Amygdala (tissue), 56 donors: ENCODE data around the gene HNRNPU.

Experiments used
- DNase-seq, 56 donors: peaks; one replicate each; lab custom pipeline; 2025; lab: John Stamatoyannopoulos, UW

The HNRNPU gene

GRCh38 chr1:244863491-244864252, 671 bp downstream of the HNRNPU start:
- peak in 16 of 56 donors; percentile 25 to 55 (median 33) for DNase-seq

GRCh38 chr1:244862699-244863490, 1.4 kb downstream of the HNRNPU start:
- DNase-seq = peak; percentile 54 to 100 (median 92)

- DNase-seq = no peak
Measured at GRCh38 chr1:244862354-244862698, 2.0 kb downstream of the HNRNPU start.

GRCh38 chr1:244861683-244862082, 2.7 kb downstream of the HNRNPU start:
- DNase-seq = no peak

- no peak for DNase-seq
Measured at GRCh38 chr1:244860914-244861610, 3.3 kb downstream of the HNRNPU start.

GRCh38 chr1:244860078-244860477, 4.3 kb downstream of the HNRNPU start:
- DNase-seq = no peak

- no peak for DNase-seq
Measured at GRCh38 chr1:244858357-244858756, 6.0 kb downstream of the HNRNPU start.

- DNase-seq = no peak
Measured at GRCh38 chr1:244857761-244858160, 6.6 kb downstream of the HNRNPU start.

GRCh38 chr1:244854865-244855578, 9.3 kb downstream of the HNRNPU start:
- no peak for DNase-seq

GRCh38 chr1:244854166-244854565, 10.2 kb downstream of the HNRNPU start:
- no peak for DNase-seq

GRCh38 chr1:244852694-244853093, 11.6 kb downstream of the HNRNPU start:
- DNase-seq = no peak

GRCh38 chr1:244851546-244852231, 12.7 kb downstream of the HNRNPU start:
- no peak for DNase-seq

- DNase-seq = no peak
Measured at GRCh38 chr1:244850896-244851295, 13.4 kb downstream of the HNRNPU start.

- DNase-seq = no peak
Measured at GRCh38 chr1:244850099-244850852, 14.1 kb downstream of the HNRNPU start.

- DNase-seq = no peak
Measured at GRCh38 chr1:244849189-244849866, 15.0 kb downstream of the HNRNPU start.

GRCh38 chr1:244846653-244847052, 17.7 kb downstream of the HNRNPU start:
- no peak for DNase-seq

GRCh38 chr1:244844155-244845121, 19.9 kb downstream of the HNRNPU start:
- no peak for DNase-seq
